ENCODE data around the gene AK3.

GRCh38 chr9:4788703-4789102 lies 47.7 kb upstream of the AK3 start:
- TF ChIP-seq, protein P1, sequence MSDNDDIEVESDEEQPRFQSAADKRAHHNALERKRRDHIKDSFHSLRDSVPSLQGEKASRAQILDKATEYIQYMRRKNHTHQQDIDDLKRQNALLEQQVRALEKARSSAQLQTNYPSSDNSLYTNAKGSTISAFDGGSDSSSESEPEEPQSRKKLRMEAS (IDR thresholded peaks at IDR 0.05) = no peak
- TF ChIP-seq CEBPB (IDR thresholded peaks at IDR 0.05) = no peak
- no peak for TF ChIP-seq YY1 (IDR thresholded peaks at IDR 0.05; ENCODE audit: low read depth)
- TF ChIP-seq REST (IDR thresholded peaks at IDR 0.05; ENCODE audit: low read depth) = no peak
- no peak for TF ChIP-seq USF1 (IDR thresholded peaks at IDR 0.05)
- TF ChIP-seq FOXM1 (IDR thresholded peaks at IDR 0.05; ENCODE audit: borderline replicate concordance, low read depth) = no peak
- TF ChIP-seq EP300 (IDR thresholded peaks at IDR 0.05; ENCODE audit: borderline replicate concordance) = no peak
- no peak for TF ChIP-seq TEAD4 (IDR thresholded peaks at IDR 0.05)
- no peak for TF ChIP-seq RAD21 (IDR thresholded peaks at IDR 0.05; ENCODE audit: low read depth)
- no peak for TF ChIP-seq TAF1 (IDR thresholded peaks at IDR 0.05; ENCODE audit: low read depth)
- no peak for TF ChIP-seq CREB1 (IDR thresholded peaks at IDR 0.05; ENCODE audit: low read depth)
- TF ChIP-seq TCF12 (IDR thresholded peaks at IDR 0.05; ENCODE audit: low read depth) = no peak
- no peak for TF ChIP-seq ZBTB7A (IDR thresholded peaks at IDR 0.05; ENCODE audit: low read depth)
- no peak for TF ChIP-seq EGR1 (IDR thresholded peaks at IDR 0.05)

Measured in Ishikawa (cell line).